CD14-positive monocyte (primary cell): ENCODE results near the gene HSPA14. TPM values are rescaled to one million over a fixed set of nuclear protein-coding genes. Genes with fewer than 3 reads are reported as not detected.
A peak's percentile ranks its signal among the peaks of the same experiment; 100 is the strongest.

ENCODE experiments used
- DNase-seq, 3 donors: peaks; one replicate each; pipeline ENCODE4 v3.0.0-alpha.2; 2011 to 2022
- H2AFZ ChIP-seq: 2 replicates; pipeline ENCODE4 v1.6.0; 2012; ENCODE audit warnings: mild to moderate bottlenecking, low read depth, low read length, inconsistent platforms; ENCODE audit not compliant: insufficient read depth, poor library complexity, severe bottlenecking
- H3K27ac ChIP-seq, 2 donors: 1 replicate in 1 of 2; 2 replicates in 1 of 2; pipeline ENCODE4 v1.5.1; 2012 to 2013; ENCODE audit warnings: low read length in 2 of 2, control low read depth in 1 of 2, inconsistent platforms in 1 of 2, low read depth in 1 of 2, mild to moderate bottlenecking in 1 of 2
- H3K27me3 ChIP-seq, 2 donors: one replicate each; pipeline versions ENCODE4 v1.6.0 to v1.6.1; 2011 to 2013; ENCODE audit warnings: low read length in 2 of 2; ENCODE audit not compliant: control insufficient read depth in 2 of 2, insufficient read depth in 2 of 2
- H3K36me3 ChIP-seq, 2 donors: replicated peaks in 1 of 2; 1 replicate in 1 of 2; 2 replicates in 1 of 2; pipeline versions ENCODE4 v1.5.1 to v1.6.1; 2012 to 2013; ENCODE audit warnings: low read length in 2 of 2, control low read depth in 1 of 2, inconsistent platforms in 1 of 2, mild to moderate bottlenecking in 1 of 2; ENCODE audit not compliant: insufficient read depth in 2 of 2, control insufficient read depth in 1 of 2
- H3K4me1 ChIP-seq, 2 donors: 1 replicate in 1 of 2; 2 replicates in 1 of 2; pipeline versions ENCODE4 v1.5.1 to v1.6.1; 2012 to 2013; ENCODE audit warnings: low read length in 2 of 2, control low read depth in 1 of 2, inconsistent platforms in 1 of 2, mild to moderate bottlenecking in 1 of 2, moderate library complexity in 1 of 2; ENCODE audit not compliant: insufficient read depth in 2 of 2, control insufficient read depth in 1 of 2
- H3K4me2 ChIP-seq: replicated peaks from 2 replicates; pipeline ENCODE3; 2012; ENCODE audit warnings: low read length, moderate library complexity, mild to moderate bottlenecking; ENCODE audit not compliant: poor library complexity, severe bottlenecking; ENCODE audit errors: extremely low read depth
- H3K4me3 ChIP-seq, 3 experiments: fragments of 200-600 bp in 1 of 3; sonication (generic) in 1 of 3; replicated peaks in 1 of 3; 1 replicate in 2 of 3; 2 replicates in 1 of 3; pipeline ENCODE4 v1.5.1; 2011 to 2013; ENCODE audit warnings: low read length in 3 of 3, mild to moderate bottlenecking in 3 of 3, control low read depth in 2 of 3, low read depth in 2 of 3, inconsistent platforms in 1 of 3, moderate library complexity in 1 of 3
- H3K79me2 ChIP-seq: 2 replicates; pipeline ENCODE4 v1.6.0; 2012; ENCODE audit warnings: mild to moderate bottlenecking, control low read depth, inconsistent platforms, low read length, moderate library complexity; ENCODE audit not compliant: insufficient read depth
- H3K9ac ChIP-seq: 2 replicates; pipeline ENCODE4 v1.6.0; 2017; ENCODE audit warnings: low read length, mild to moderate bottlenecking; ENCODE audit not compliant: insufficient read depth, poor library complexity, severe bottlenecking
- H3K9me3 ChIP-seq, 2 donors: replicated peaks in 1 of 2; 1 replicate in 1 of 2; 2 replicates in 1 of 2; pipeline versions ENCODE4 v1.5.1 to v1.6.1; 2012 to 2013; ENCODE audit warnings: low read length in 2 of 2, control low read depth in 1 of 2; ENCODE audit not compliant: control insufficient read depth in 1 of 2, insufficient read depth in 1 of 2
- H4K20me1 ChIP-seq: 2 replicates; pipeline ENCODE4 v1.6.0; 2012; ENCODE audit warnings: mild to moderate bottlenecking, low read length, control low read depth, moderate library complexity; ENCODE audit not compliant: insufficient read depth
- H3K27ac Mint-ChIP-seq, 7 donors: one replicate each; pipeline ENCODE4 v1.8.0; 2020; ENCODE audit warnings: mild to moderate bottlenecking in 7 of 7, mixed read lengths in 7 of 7, moderate library complexity in 6 of 7, inconsistent platforms in 2 of 7
- H3K27me3 Mint-ChIP-seq, 3 donors: one replicate each; pipeline ENCODE4 v1.8.0; 2021 to 2022; ENCODE audit warnings: low read depth in 3 of 3, mild to moderate bottlenecking in 3 of 3, mixed read lengths in 3 of 3, moderate library complexity in 3 of 3, inconsistent platforms in 1 of 3
- H3K36me3 Mint-ChIP-seq, 2 donors: one replicate each; pipeline ENCODE4 v1.8.0; 2020; ENCODE audit warnings: mixed read lengths in 2 of 2, inconsistent platforms in 1 of 2, mild to moderate bottlenecking in 1 of 2
- H3K4me1 Mint-ChIP-seq: one replicate; pipeline ENCODE4 v1.8.0; 2020; ENCODE audit warnings: mild to moderate bottlenecking, mixed read lengths
- H3K4me3 Mint-ChIP-seq, 2 donors: one replicate each; pipeline ENCODE4 v1.8.0; 2020; ENCODE audit warnings: mild to moderate bottlenecking in 2 of 2, mixed read lengths in 2 of 2, moderate library complexity in 1 of 2
- H3K9me3 Mint-ChIP-seq, 7 donors: one replicate each; pipeline ENCODE4 v1.8.0; 2020 to 2022; ENCODE audit warnings: mixed read lengths in 7 of 7, mild to moderate bottlenecking in 6 of 7, moderate library complexity in 6 of 7, inconsistent platforms in 2 of 7
- CTCF ChIP-seq: fragments of 200-600 bp; IDR thresholded peaks from one replicate; pipeline ENCODE4 v1.8.0; 2022; ENCODE audit warnings: antibody characterized with exemption, mild to moderate bottlenecking
- WGBS: methylation state at CpG from one replicate; pipeline ENCODE4 v1.1.5; 2013; ENCODE audit warnings: missing lambda C conversion rate; ENCODE audit not compliant: insufficient coverage; 5-methylcytosine and 5-hydroxymethylcytosine counted together
- intact Hi-C, 2 donors: fragments of 100-400 bp; cut with micrococcal nuclease; formaldehyde crosslinking; loops; one replicate each; pipeline versions ENCODE4 v1.15.0 to v1.15.1; 2023
- polyA plus RNA-seq, 3 donors: library from polyadenylated mRNA; depleted of rRNA in 1 of 3; unstranded in 2 of 3; stranded (reverse) in 1 of 3; fragments of 300-500 nt in 2 of 3; fragments of >200 nt in 1 of 3; fragmentation: Illumina TruSeq in 2 of 3; gene quantifications; 1 replicate in 2 of 3; 2 replicates in 1 of 3; pipeline ENCODE4 v1.2.3, GENCODE V29; 2012 to 2021

HSPA14 gene
- polyA plus RNA-seq, 3 donors: 10.4 to 19.3 (median 15.4) TPM

- no peak for TF ChIP-seq CTCF
- peaks cover 12 to 19% of the 10 kb centered on the region in 2 donors for H3K4me1 ChIP-seq
- no peak overlapping the region for H3K4me2 ChIP-seq
- intact Hi-C loops: no loop called here
- peaks cover 29% of the 10 kb centered on the region for H3K4me1 Mint-ChIP-seq
- no peaks in the 10 kb centered on the region for H4K20me1 ChIP-seq
- peaks cover 89% of the 10 kb centered on the region for H3K79me2 ChIP-seq
- H2AFZ ChIP-seq: no peak overlapping the region
- H3K4me3 ChIP-seq: no peak overlapping the region
- DNase-seq: no peak
- H3K36me3 Mint-ChIP-seq: no peaks in the 10 kb centered on the region
- peaks cover 0 to 1% (median 0%) of the 10 kb centered on the region in 3 donors for H3K27me3 Mint-ChIP-seq
- no peak overlapping the region for H3K27ac ChIP-seq
- H3K27me3 ChIP-seq: no peaks in the 10 kb centered on the region
- no peaks in the 10 kb centered on the region for H3K9me3 Mint-ChIP-seq
- H3K27ac Mint-ChIP-seq: peak overlapping the region in 1 of 7 donors; percentile 21
- WGBS: 92% methylated on average over 2 of the region's 3 CpGs
- H3K9me3 ChIP-seq: no peaks in the 10 kb centered on the region
- no peak overlapping the region for H3K9ac ChIP-seq
- H3K4me3 Mint-ChIP-seq: no peak overlapping the region
- H3K36me3 ChIP-seq: peaks cover 2 to 9% of the 10 kb centered on the region in 2 donors
These were observed 46.0 kb downstream of the HSPA14 start for GRCh38 chr10:14884082-14884481.

- TF ChIP-seq CTCF: peak; percentile 33
- Mint-ChIP-seq H3K9me3 (no peaks in the 10 kb centered on the region), H3K27me3 (no peaks in the 10 kb centered on the region), H3K27ac (no peak overlapping the region), H3K36me3 (peaks cover 0 to 3% of the 10 kb centered on the region in 2 donors), H3K4me3 (no peak overlapping the region), H3K4me1 (peaks cover 5% of the 10 kb centered on the region)
- Histone ChIP-seq H3K4me2 (no peak overlapping the region), H3K27me3 (no peaks in the 10 kb centered on the region), H3K4me3 (no peak overlapping the region), H3K27ac (no peak overlapping the region), H3K36me3 (peaks cover 2 to 9% of the 10 kb centered on the region in 2 donors), H4K20me1 (no peaks in the 10 kb centered on the region), H3K79me2 (peaks cover 71% of the 10 kb centered on the region), H3K9me3 (no peaks in the 10 kb centered on the region), H3K9ac (no peak overlapping the region), H2AFZ (no peak overlapping the region), H3K4me1 (no peaks in the 10 kb centered on the region)
- WGBS: no CpG with 5 or more reads among the region's 2 CpGs
- intact Hi-C loops: no loop called here
- DNase-seq: no peak
These were observed 51.2 kb downstream of the HSPA14 start for GRCh38 chr10:14889318-14889717.
